Type B pancreatic cell (in vitro differentiated cells): Measurements from ENCODE around the gene TGFA. TPM values are rescaled to one million over a fixed set of nuclear protein-coding genes. Genes with fewer than 3 reads are reported as not detected.

ENCODE experiments used
- DNase-seq: peaks from one replicate; pipeline ENCODE4 v3.0.0; 2021; ENCODE audit warnings: mixed read lengths; ENCODE audit not compliant: unreplicated experiment; ENCODE audit errors: extremely low spot score
- H3K27ac Mint-ChIP-seq: 2 replicates; pipeline ENCODE4 v1.8.0; 2021; ENCODE audit warnings: mild to moderate bottlenecking, mixed read lengths
- H3K27me3 Mint-ChIP-seq: 2 replicates; pipeline ENCODE4 v1.8.0; 2021; ENCODE audit warnings: mixed read lengths
- H3K36me3 Mint-ChIP-seq: 2 replicates; pipeline ENCODE4 v1.8.0; 2021; ENCODE audit warnings: mixed read lengths
- H3K4me1 Mint-ChIP-seq: one replicate; pipeline ENCODE4 v1.8.0; 2021; ENCODE audit warnings: mixed read lengths; ENCODE audit not compliant: unreplicated experiment
- H3K4me3 Mint-ChIP-seq: 2 replicates; pipeline ENCODE4 v1.8.0; 2021; ENCODE audit warnings: mild to moderate bottlenecking, mixed read lengths
- H3K9me3 Mint-ChIP-seq: 2 replicates; pipeline ENCODE4 v1.8.0; 2021; ENCODE audit warnings: mixed read lengths
- total RNA-seq: library from RNA; stranded (reverse); gene quantifications from 2 replicates; pipeline ENCODE4 v1.2.1, GENCODE V29; 2021; ENCODE audit warnings: low replicate concordance
- TF ChIP-seq, protein P1 (sequence below): fragments of 200-600 bp; sonication (generic); conservative IDR thresholded peaks from 2 replicates; pipeline ENCODE4 v1.5.0; 2021; ENCODE audit warnings: antibody characterized with exemption, mild to moderate bottlenecking

TGFA gene
- total RNA-seq, 1 donor from 2014 or later: 6.8 TPM

DNA sequence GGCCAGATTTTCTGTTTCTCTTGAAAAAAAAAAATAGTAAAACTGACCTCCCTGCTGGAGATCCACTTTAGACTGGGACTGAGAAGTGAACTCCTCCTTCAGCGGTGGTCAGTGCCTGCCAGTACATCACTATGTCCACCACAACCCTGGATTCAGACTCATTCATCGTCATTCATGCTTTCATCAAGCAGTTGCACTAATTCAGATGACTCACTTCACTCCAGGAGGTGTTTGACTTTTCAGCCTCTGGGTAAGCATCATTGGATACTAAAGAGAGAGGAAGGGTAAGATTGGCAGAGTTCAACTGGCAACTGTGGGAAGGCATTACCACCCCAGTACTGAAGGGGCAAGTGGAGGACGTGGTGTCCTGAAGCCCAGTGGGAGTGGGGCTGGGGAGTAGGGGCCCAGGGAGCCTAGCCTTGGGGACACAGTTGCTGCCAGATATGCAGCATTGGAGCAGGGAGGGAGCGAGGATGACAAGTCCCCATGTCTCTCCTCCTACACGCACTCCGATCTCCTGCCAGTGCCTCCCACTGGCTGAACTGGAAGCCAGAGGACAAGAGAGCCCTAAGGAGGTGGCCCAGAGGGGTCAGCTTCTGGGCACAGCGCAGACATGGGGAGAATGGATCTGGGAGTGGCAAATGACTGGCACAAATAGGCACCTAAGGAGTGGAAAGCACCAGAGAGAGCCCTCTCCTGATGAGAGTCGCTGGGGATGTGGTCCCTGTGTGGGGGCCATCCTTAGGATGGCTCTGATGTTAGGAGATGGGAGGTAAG is 111.1 kb downstream of the TGFA start:
- H3K4me3 Mint-ChIP-seq: no peak overlapping the region
- no peak overlapping the region for H3K27ac Mint-ChIP-seq
- no peak for DNase-seq
- H3K4me1 Mint-ChIP-seq: no peaks in the 10 kb centered on the region
- H3K9me3 Mint-ChIP-seq: no peaks in the 10 kb centered on the region
- TF ChIP-seq, protein P1, sequence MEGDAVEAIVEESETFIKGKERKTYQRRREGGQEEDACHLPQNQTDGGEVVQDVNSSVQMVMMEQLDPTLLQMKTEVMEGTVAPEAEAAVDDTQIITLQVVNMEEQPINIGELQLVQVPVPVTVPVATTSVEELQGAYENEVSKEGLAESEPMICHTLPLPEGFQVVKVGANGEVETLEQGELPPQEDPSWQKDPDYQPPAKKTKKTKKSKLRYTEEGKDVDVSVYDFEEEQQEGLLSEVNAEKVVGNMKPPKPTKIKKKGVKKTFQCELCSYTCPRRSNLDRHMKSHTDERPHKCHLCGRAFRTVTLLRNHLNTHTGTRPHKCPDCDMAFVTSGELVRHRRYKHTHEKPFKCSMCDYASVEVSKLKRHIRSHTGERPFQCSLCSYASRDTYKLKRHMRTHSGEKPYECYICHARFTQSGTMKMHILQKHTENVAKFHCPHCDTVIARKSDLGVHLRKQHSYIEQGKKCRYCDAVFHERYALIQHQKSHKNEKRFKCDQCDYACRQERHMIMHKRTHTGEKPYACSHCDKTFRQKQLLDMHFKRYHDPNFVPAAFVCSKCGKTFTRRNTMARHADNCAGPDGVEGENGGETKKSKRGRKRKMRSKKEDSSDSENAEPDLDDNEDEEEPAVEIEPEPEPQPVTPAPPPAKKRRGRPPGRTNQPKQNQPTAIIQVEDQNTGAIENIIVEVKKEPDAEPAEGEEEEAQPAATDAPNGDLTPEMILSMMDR: no peak
- H3K36me3 Mint-ChIP-seq: no peaks in the 10 kb centered on the region
- no peaks in the 10 kb centered on the region for H3K27me3 Mint-ChIP-seq

DNA sequence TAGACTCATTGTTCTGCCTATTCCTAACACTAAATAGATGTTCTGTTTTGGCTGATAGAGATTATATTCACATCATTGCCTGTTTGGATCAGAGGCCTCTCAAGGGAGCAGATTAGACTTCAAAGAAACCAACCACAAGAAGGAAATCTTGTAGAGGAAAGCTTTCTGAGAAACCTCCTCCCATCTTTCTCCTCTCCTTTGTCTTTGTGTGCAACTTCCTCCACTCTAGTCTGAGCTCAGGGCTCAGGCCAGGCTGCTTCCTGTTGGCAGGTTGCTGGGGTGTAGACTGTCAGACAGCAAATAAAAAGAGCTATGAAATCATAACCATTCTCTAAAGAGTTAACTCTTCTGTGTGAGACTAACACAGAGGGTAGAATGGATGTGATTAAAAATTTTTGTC is 113.0 kb downstream of the TGFA start:
- Mint-ChIP-seq H3K27me3 (peaks cover 7% of the 10 kb centered on the region), H3K4me1 (no peaks in the 10 kb centered on the region), H3K27ac (peak overlapping the region; percentile 33), H3K4me3 (no peak overlapping the region), H3K36me3 (no peaks in the 10 kb centered on the region), H3K9me3 (no peaks in the 10 kb centered on the region)
- DNase-seq: no peak
- TF ChIP-seq, protein P1: no peak

DNA sequence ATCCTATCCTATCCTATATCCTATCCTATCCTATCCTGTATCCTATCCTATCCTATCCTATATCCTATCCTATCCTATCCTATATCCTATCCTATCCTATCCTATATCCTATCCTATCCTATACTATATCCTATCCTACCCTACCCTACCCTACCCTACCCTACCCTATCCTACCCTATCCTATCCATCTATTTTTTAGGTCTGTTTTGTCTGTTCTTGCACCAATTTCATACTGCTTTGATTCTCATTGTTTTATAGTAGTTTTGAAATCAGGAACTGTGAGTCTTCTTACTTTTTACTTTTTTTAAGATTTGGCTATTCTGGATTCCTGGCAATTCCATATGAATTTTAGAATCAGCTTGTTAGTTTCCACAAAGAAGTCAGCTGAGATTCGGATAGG is 118.5 kb downstream of the TGFA start:
- peaks cover 12% of the 10 kb centered on the region for H3K27me3 Mint-ChIP-seq
- DNase-seq: no peak
- H3K9me3 Mint-ChIP-seq: no peaks in the 10 kb centered on the region
- no peak overlapping the region for H3K27ac Mint-ChIP-seq
- TF ChIP-seq, protein P1: no peak
- no peak overlapping the region for H3K4me3 Mint-ChIP-seq
- H3K36me3 Mint-ChIP-seq: no peaks in the 10 kb centered on the region
- no peaks in the 10 kb centered on the region for H3K4me1 Mint-ChIP-seq

DNA sequence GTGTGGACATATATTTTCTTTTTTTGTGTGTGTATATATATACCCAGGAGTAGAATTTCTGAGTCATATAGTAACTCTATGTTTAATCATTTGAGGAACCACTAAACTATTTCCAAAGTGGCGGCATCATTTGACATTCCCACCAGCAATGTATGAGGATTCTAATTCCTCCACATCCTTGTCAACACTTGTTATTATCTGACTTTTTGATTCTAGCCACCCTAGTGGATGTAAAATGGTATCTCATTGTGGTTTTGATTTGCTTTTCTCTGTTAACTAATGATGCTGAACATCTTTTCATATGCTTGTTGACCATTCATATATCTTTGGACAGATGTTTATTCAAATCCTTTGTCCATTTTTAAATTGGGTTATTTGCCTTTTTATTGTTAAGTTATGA is 120.3 kb downstream of the TGFA start:
- peaks cover 12% of the 10 kb centered on the region for H3K27me3 Mint-ChIP-seq
- DNase-seq: no peak

DNA sequence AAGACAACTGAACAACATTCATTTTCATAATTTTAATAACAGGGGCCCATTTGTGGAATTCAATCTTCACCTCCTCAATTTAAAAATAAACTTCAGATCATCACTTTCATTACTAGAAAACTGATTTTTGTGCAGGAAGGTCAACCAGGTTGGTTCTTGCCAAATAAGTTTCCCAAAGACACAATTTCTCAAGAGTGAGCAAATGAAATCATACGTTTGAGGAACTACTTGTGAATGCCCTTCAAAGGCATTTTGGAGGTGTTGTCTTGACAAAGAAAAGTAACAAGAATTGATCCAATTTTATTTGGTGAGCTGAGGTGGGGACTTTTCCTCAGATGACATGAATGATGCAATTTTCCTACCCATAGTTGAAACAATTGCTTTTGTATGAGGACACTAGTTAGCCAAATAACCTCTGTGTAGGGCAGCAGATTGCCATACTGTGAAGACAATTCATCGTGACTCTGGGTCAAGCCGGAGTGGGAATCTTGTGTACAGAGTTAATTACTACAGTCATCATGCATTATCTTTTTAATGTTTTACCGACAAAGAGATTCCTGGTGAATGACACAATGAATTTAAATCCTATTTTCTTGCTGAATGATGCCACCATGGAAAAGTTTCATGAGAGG is 121.8 kb downstream of the TGFA start:
- DNase-seq: no peak
- no peaks in the 10 kb centered on the region for H3K9me3 Mint-ChIP-seq
- peaks cover 10% of the 10 kb centered on the region for H3K27me3 Mint-ChIP-seq
- no peaks in the 10 kb centered on the region for H3K4me1 Mint-ChIP-seq
- TF ChIP-seq, protein P1: no peak
- no peak overlapping the region for H3K4me3 Mint-ChIP-seq
- H3K36me3 Mint-ChIP-seq: no peaks in the 10 kb centered on the region
- H3K27ac Mint-ChIP-seq: no peak overlapping the region

More for the DNA sequence above, 120.3 kb downstream of the TGFA start:
- H3K4me3 Mint-ChIP-seq: no peak overlapping the region
- TF ChIP-seq, protein P1: no peak
- H3K36me3 Mint-ChIP-seq: no peaks in the 10 kb centered on the region
- no peak overlapping the region for H3K27ac Mint-ChIP-seq
- H3K4me1 Mint-ChIP-seq: no peaks in the 10 kb centered on the region
- H3K9me3 Mint-ChIP-seq: no peaks in the 10 kb centered on the region
